GM19372 (cell line): ENCODE data around the gene PLEKHA7.
A peak's percentile ranks its signal among the peaks of the same experiment; 100 is the strongest.

Source experiments
- ATAC-seq: cut with Tn5 transposase; IDR thresholded peaks from one replicate; pipeline ENCODE4 v1.9.1; 2021; ENCODE audit warnings: mild to moderate bottlenecking, low read depth, moderate library complexity; ENCODE audit not compliant: unreplicated experiment

Gene PLEKHA7

DNA sequence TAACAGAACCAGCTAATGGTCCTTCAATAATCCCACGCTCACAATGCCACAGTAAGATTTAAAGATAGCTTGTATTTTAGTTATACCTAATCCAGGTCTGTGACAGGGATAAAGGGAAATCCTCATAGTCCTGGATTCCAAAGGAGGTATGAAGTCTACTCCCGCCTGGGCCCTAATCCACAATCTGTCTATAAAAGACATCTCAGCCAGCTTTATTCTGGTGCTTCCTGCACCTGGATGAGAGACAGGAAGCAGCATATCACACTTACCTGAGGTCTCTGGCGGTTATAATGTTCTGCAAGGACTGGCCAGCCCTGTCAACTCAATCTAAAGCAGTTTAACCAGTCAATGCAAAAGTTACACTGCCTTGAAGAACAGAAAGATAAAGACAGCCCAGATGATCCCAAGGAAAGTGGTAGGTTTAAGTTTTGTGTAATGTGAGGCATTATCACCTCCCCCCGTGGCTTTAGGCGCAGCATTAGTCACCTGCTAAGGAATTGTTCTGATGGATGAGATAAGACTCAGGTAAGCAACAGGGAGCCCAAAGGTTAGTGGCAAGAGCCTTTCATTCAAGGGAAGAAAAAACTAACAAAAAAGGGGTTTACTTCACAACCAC is 57.6 kb downstream of the PLEKHA7 start:
- ATAC-seq, result no peak

DNA sequence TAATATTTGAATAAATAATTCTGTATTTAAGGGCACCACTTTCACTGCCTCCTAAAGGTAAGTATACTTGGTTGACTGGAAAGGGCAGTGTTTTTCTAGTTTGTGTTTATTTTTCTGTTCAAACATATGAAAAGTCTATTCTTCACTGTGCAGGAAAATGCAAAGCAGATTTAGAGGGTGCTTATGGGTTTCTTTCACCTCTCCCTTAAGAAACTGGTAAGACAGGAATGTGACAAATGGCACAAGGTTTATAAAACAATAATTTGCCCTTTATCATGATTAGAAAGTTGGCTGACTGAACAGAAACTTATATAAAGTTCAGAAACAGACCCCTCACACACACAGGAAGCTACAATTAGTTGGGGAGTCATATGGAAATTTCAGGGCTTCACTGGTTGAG is 60.6 kb downstream of the PLEKHA7 start:
- no peak for ATAC-seq

DNA sequence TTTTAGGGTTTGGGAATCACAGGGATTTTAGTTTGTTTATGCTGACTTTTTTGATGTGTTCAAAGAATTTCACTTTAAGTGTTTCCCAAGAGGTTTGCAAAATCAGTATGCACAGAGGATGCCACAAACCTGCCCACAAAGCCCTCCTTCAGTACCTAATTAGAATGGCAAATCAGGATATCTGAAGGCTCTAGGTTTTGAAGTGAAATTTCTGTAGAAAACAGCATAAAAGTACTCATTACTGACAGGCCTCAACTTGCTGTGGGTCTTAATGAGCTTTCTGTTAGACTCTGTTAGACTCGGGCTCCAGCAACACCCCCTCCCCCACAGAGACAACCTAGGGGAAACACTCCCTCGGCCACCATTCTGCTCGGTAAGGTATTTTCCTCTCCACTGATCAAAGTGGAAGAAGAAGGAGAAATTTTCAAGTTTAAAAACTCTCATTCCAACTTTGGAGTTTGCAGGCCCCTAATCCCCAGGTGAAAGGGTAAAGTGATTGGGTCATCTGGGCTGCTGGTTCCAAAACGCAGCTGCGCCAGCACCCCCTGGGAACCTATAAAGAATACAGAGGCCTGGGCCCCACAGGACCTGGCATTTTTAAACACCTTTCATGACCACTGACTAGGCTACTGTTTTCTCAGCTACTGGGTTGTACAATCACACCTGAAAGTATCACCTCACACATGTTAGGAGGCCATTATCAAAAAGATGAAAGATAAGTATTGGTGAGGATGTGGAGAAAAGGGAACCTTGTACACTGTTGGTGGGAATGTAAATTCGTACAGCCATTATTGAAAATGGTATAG is 67.5 kb downstream of the PLEKHA7 start:
- peak; percentile 42 for ATAC-seq

DNA sequence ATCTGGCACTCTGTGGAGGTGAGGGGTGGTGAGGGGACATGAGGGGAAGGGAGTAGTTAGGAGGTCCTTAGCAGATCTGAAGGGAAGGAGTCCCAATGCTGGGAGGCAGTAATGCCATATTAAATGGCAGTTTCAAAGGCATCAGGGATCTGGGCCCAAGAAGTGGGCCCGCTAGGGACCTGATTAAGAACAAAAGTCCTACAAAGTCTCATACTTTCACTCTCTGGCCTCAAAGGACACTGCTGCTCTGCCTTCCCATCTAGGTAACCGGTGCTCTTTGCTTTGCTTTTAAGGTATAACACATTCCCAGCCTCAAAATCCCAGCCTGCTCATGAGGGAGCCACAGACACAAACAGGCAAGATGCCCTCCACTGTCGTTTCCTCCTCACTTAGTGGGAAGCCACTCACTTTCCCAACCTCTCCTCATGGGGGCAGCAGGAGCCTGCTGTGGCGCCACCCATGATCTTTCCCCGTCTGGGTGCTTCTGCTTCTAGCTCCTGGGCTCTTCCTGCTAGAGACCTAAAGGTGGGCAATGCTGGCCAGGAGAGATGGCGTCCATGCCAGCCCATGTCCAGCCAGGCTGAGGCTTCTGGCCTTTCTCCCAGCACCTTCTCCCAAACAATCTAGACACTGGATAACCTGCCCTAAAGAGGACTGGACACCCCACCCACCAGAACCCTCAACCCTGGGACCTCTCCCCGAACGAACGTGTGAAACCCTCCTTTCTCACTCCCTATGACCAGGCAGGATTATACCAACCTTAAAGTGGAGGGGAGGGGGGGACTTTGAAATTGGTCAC is 68.3 kb downstream of the PLEKHA7 start:
- ATAC-seq, result peak; percentile 86

DNA sequence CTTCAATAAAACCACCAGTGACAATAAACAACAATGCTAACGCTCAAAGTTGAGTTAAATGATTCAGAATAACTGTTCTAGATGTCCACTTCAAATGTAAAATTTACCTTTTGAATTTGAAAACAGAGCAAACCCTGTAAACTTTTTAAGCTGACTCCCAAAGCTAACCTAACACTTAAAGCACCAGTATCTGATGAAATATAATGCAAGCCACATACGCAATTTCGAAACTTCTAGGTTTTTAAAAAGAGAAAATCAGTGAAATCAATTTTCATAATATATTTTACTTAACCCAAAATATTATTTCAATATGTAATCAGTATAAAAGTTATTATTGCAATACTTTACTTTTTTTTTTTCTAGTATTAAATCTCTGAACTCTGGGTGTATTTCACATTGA is 71.3 kb downstream of the PLEKHA7 start:
- no peak for ATAC-seq

DNA sequence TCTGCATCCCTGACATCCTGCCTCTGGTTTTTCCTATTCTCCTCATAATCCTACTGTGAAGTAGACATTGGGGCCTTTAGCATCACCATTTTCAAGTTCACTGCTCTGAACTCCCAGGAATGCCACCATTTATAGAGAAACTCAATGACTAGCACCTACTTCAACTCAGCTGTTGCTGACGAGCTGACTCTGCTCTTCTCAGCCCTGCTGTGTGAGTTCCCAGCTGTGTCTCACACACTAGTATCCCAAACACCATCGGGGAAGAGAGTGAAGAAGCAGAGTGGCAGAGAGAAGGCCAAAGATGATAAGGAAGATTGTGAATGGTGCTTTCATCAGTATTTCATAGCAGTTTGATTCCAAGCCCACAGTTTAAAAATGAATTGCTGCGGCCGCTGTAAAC is 71.9 kb downstream of the PLEKHA7 start:
- no peak for ATAC-seq

DNA sequence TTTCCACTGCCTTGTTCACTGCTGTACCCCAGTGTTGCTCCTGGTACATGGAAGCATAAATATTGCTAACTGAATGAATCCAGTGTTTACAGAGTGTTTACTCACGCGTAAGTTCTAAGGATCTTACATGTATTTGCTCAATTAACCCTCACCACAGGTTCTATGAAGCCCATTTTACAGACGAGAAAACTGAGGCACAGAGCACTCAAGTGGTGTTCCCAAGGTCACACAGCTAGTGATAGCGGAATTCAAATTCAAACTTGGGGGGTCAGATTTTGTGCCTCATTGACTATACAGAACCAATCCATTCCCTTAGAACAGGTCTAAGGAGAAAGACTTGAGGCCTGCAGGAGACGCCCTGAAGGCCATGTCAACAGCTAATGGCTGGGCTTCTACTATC is 72.3 kb downstream of the PLEKHA7 start:
- no peak for ATAC-seq

DNA sequence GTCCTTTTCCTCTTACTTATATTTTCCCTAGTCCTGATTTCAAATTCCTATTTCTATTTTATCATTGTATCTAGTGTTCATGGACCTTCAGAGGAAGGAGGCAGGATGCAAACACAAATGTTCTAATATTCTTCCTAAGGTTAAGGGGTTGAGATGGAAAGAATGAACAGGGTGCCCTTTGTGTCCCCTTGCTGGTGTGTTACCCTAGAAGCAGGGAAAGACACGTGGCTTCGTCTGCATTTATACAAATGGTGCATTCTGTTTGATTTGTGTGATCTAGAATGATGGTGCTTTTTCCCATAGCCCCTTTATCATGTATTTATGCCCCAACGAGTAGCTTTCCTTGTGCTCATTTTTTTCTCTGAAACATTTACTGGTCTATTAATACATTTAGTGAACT is 76.2 kb downstream of the PLEKHA7 start:
- ATAC-seq, result no peak

DNA sequence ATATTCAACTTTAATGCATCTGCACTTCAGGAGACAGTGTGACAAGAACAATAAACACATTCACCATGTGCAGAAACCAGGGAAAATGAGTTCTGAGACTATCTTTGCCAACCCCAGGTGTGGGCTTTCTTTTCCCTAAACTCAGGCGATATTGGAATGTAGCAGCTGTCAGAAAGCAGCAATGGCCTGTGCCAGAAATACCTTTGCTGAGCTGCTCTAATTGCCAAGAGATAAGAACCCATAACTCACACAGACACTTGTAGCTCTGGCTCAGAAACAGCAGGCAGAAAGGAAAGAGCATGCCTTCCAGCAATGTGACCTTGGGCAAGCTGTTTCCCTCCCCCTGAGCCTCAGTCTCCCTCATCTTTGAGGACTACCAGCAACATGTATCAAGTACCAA is 77.6 kb downstream of the PLEKHA7 start:
- ATAC-seq, result no peak

DNA sequence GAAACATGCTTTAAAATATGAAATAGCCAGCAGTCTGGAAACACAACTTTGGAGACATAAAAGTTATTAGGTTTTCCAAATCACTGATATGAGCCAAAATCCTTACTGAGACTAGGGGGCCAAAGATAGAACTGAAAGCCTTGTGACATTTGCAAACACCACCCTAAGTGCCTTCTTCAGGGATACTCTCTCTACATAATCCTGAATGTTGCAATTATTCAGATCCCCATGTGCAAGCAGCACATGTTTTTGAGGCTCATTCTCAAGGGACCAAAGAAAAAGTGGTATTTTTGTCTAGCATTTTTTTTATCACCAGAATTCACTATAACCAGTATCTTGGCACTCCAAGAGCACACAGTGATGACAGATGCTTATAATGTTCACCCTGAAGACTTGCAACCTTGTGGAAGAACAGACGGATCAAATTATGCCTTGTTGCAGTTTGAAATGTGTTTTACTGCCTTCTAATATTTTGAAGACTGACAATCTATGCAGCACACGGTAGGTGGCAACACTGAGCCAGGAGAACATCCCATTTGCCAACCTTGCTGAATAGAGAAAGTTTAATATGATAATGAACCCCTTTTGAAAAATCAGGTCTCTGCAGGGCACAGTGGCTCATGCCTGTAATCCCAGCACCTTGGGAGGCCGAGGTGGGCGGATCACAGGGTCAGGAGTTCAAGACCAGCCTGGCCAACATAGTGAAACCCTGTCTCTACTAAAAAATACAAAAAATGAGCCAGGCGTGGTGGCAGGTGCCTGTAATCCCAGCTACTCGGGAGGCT is 78.5 kb downstream of the PLEKHA7 start:
- ATAC-seq, result no peak

DNA sequence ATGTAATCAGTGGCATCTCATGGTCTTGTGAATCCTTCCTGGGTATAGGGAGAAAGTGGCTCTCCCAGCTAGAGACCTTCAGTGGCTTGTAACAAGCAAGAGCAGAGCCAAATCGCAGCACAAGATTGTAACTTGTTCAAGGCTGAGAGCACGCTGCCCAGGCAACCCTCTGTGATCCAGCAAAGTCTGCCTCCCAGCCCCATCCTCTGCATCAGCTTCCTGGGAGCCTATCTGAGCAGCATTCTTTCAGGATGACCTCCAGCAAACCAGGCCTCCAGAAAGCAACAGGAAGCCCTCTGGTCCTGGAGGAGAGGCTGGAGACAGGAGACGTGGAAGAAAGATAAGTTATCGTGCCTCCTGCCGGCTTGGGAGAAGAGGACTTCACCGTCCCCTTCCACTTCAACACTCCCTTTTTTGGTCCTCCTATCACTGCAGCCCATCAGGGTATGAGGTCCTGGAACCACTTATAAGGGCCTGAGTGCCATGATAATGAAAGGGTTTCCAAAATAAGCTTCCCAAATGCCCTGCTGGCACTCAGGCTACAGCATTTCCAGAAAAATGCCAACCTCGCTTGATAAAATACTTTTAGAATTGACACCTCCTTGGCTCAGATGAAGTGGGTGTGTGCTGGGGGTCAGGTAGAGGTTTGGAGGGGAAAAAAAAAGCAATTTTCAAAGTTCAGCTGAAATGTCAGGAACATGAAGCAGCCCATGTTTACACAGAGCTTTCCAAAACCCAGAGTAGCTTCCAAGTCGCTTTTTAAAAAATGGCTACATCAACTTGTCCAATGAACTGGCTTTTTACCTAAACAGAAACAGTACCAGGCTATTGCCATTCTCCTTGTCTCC is 80.2 kb downstream of the PLEKHA7 start:
- no peak for ATAC-seq

DNA sequence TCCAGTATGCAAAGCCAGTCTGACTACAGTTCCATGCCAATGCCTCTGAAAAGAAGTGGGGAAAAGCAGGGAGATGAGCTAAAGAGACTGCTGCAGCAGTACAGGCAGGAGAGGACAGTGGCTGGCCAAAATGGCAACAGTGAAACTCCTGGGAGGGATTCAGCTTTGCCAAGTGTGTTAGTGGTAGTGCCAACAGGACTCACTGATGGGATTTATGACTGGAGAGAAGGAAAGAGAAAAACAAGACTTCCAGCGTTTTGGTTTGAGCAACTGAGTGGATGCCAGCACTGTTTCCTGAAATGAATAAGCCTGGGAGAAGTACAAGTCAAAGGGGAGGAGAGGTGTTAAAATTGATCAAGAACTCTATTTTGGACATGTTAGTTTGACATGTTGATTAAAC is 80.9 kb downstream of the PLEKHA7 start:
- ATAC-seq, result no peak

DNA sequence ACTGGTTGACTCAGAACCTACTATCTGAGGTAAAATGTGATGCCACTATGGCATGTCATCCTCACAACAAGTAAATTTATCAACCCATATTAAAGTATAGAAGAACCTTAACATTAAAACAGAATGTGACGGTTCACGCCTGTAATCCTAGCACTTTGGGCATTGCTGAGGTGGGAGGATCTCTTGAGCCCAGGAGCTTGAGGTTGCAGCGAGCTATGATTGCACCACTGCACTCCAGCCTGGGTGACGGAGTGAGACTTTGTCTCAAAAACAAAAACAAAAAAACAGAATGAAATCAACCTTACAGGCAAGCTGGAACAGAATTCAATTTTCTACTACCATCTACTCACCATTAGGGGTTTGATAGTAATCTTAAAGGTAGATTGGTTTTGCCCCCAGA is 86.2 kb downstream of the PLEKHA7 start:
- no peak for ATAC-seq

DNA sequence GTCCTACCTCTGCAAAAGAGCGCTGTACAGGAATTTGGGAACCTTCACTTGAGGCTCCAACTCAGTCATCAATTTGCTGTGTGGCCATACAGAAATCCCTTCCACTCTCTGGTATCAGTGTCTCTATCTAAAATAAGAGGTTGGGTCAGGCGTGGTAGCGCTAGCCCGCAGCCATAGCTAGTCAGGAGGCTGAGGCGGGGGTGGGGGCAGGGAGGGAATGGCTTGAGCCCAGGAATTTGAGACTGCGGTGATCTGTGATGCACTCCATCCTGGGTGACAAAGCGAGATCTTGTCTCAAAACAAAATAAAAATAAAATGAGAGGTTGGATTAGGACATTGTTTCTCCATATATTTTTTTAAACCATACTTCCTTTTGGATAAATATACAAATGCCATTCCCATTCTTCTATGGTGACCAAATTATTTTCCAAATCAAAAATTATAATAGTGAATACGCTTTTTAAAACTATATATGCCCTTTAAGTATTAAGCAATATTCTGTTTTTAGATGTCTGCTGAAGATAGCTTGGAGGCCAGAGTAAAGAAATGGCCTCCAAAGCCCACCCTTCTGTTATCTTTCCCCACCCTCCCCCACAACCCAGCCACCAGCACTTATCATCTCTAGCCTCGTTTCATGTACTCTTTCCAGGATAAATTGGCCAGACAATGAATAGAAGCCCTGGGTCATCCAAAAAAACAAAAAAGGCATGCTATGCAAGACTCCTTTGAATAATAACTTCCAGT is 87.2 kb downstream of the PLEKHA7 start:
- ATAC-seq, result no peak

DNA sequence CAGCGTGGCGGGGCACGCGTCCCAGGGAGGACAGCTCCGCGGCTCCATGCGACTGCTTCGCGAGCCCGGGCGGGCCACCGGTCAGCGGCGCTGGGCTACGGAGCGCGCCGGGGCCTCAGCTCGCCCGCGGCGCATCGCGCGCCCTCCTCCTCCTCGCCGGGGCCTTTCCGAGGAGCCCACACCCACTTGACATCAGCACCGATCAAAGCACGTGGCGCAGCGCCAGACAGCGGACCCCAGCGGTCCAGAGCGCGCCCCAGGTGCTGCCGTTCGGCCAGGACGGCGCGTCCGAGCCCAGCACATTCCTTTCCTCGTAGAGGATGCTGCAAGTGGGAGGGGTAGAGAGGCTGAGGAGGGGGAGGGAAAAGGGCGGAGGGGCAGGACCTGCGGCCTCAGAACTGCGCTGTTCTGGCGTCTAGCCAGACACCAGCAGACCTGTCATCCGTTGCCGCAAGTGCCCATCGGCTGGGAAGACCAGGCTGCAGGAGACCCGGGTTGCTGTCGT is 88.6 kb downstream of the PLEKHA7 start:
- peak; percentile 33 for ATAC-seq

DNA sequence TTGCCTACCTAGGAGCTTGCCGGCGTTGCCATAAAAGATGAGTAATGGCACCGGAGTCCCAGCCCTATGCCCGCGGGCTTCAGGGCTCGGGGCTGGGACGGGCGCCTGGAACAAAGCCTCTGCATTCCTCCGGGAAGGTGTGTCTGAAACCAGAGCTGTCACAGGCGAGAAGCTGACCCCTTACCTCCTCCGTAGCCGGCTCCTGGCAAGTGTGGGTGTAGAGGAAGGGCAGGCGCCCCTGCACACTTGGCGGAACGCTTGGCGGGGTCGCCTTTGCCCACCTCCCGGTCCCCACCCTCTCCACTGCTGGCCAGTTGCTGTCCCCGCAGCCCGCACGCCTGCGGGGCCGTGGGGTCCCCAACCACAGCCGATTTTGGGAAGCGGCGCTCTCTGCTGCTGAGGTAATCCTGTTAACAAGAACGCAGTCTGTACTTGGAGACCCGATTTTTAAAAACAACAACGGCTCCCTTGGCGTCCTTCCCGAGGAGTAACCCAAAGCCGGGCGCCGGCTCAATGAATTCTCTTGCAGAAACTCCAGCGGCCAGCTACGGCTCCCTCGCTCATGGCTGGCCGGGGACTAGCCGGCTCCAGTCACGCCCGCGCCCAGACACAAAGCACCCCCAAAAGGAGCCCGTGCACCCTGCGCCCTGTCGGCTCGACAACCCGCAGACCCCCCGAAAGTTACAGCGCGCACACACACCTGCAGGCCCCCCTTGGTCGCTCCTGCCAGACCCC is 89.2 kb downstream of the PLEKHA7 start:
- ATAC-seq, result peak; percentile 27

DNA sequence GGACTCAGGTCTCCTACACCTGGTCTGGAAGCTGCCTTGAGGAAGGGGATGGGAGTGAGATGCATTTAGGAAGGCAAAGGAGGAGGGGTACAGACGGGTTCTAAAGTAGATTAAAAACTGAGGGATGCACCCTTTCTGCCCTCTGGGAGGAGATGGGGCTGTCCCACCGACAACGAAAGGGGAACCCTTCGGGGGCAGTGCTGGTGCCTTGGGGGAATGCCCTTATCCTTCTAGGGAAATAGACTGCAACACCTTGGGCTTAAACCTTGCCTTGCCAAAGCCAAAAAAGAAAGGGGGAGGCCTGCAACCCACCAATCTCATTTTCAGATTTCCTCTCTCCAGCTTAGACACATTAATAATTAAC is 89.8 kb downstream of the PLEKHA7 start:
- peak; percentile 39 for ATAC-seq

DNA sequence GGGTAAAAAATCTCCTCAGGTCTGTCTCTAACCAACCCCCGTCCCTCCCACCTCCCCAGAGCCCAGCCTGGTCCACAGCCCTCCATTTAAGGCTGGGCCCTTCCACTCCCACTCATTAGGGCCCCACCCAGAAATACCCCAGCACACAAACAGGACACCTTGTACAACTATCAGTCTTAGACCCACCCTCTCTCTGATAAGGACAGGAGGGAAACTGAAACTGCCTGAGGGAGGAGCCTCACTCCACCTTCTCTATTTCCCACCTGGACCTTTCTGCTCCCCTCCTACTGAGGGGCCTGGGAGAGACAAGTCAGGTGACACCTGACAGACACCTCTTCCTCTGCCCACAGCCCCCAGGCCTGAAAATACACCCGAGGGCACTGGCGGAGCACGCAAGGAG is 90.2 kb downstream of the PLEKHA7 start:
- peak; percentile 41 for ATAC-seq
